H1 (cell line): ENCODE data around the gene MYH11. TPM values are rescaled to one million over a fixed set of nuclear protein-coding genes. Genes with fewer than 3 reads are reported as not detected.

Source experiments
- CTCF ChIA-PET: fragments of 300-600 bp; sonication (Branson Sonifier 250); formaldehyde crosslinking; loops from one replicate; lab custom pipeline; 2021; ENCODE audit not compliant: partially characterized antibody; lab: Charles Lee
- POLR2A ChIA-PET: fragments of 300-600 bp; sonication (Branson Sonifier 250); formaldehyde crosslinking; loops from one replicate; lab custom pipeline; 2021; ENCODE audit warnings: inconsistent platforms; ENCODE audit not compliant: partially characterized antibody; lab: Charles Lee
- DNase-seq, 2 experiments: peaks; one replicate each; pipeline versions ENCODE4 v3.0.0 to v3.0.0-alpha.2; 2010 to 2022; ENCODE audit warnings: low spot score in 2 of 2, low read depth in 1 of 2, mixed read lengths in 1 of 2
- FAIRE-seq: peaks from 2 replicates; lab custom pipeline; 2011; peaks lifted over from hg19 to GRCh38; lab: Jason Lieb, UNC
- H2AFZ ChIP-seq: 2 replicates; pipeline ENCODE4 v1.8.1; 2012; ENCODE audit warnings: low read length, inconsistent platforms
- H2AK5ac ChIP-seq: 2 replicates; pipeline ENCODE4 v1.6.1; 2013; ENCODE audit warnings: low read depth, low read length
- H2BK120ac ChIP-seq: replicated peaks from 2 replicates; pipeline ENCODE3; 2013; ENCODE audit warnings: low read depth, low read length, inconsistent platforms
- H2BK12ac ChIP-seq: 2 replicates; pipeline ENCODE4 v1.6.1; 2013; ENCODE audit warnings: low read depth, low read length
- H2BK15ac ChIP-seq: 2 replicates; pipeline ENCODE4 v1.6.1; 2013; ENCODE audit warnings: low read length
- H2BK20ac ChIP-seq: 2 replicates; pipeline ENCODE4 v1.6.1; 2013; ENCODE audit warnings: low read length
- H2BK5ac ChIP-seq: 2 replicates; pipeline ENCODE4 v1.6.1; 2013; ENCODE audit warnings: low read depth, low read length
- H3K14ac ChIP-seq: 2 replicates; pipeline ENCODE4 v1.6.1; 2013; ENCODE audit warnings: inconsistent platforms; ENCODE audit not compliant: insufficient read length
- H3K18ac ChIP-seq: 2 replicates; pipeline ENCODE4 v1.6.1; 2013; ENCODE audit warnings: low read length; ENCODE audit errors: extremely low read depth
- H3K23ac ChIP-seq: 2 replicates; pipeline ENCODE4 v1.6.1; 2013; ENCODE audit warnings: inconsistent platforms; ENCODE audit not compliant: insufficient read length
- H3K23me2 ChIP-seq: 2 replicates; pipeline ENCODE4 v1.6.1; 2013; ENCODE audit warnings: low read depth, low read length
- H3K27ac ChIP-seq: 2 replicates; pipeline ENCODE4 v1.6.1; 2011; ENCODE audit warnings: low read depth, low read length, inconsistent platforms
- H3K27me3 ChIP-seq, 4 experiments: replicated peaks in 1 of 4; 1 replicate in 1 of 4; 2 replicates in 3 of 4; pipeline versions ENCODE4 v1.6.1 to v1.8.1; 2011 to 2013; ENCODE audit warnings: low read length in 3 of 4, mild to moderate bottlenecking in 3 of 4, inconsistent platforms in 2 of 4, mixed read lengths in 2 of 4, moderate library complexity in 1 of 4; ENCODE audit not compliant: control insufficient read depth in 3 of 4, insufficient read depth in 3 of 4; ENCODE audit errors: extremely low read depth in 1 of 4
- H3K36me3 ChIP-seq, 4 experiments: 2 replicates each; pipeline versions ENCODE4 v1.6.1 to v1.8.1; 2011 to 2013; ENCODE audit warnings: mild to moderate bottlenecking in 4 of 4, low read length in 3 of 4, moderate library complexity in 2 of 4, control low read depth in 1 of 4, inconsistent platforms in 1 of 4; ENCODE audit not compliant: insufficient read depth in 4 of 4, control insufficient read depth in 2 of 4
- H3K4ac ChIP-seq: replicated peaks from 2 replicates; pipeline ENCODE3; 2013; ENCODE audit warnings: low read length, low read depth, mixed read lengths, inconsistent platforms; ENCODE audit not compliant: insufficient read length
- H3K4me1 ChIP-seq, 4 experiments: replicated peaks in 1 of 4; 1 replicate in 1 of 4; 2 replicates in 3 of 4; pipeline versions ENCODE4 v1.6.1 to v1.8.1; 2011 to 2013; ENCODE audit warnings: low read length in 3 of 4, inconsistent platforms in 2 of 4, mixed read lengths in 1 of 4; ENCODE audit not compliant: insufficient read depth in 4 of 4, control insufficient read depth in 3 of 4
- H3K4me2 ChIP-seq, 2 experiments: 2 replicates each; pipeline versions ENCODE4 v1.6.1 to v1.8.1; 2011 to 2013; ENCODE audit warnings: low read depth in 2 of 2, low read length in 2 of 2, control low read depth in 1 of 2, inconsistent platforms in 1 of 2, mild to moderate bottlenecking in 1 of 2; ENCODE audit not compliant: insufficient read depth in 1 of 2
- H3K4me3 ChIP-seq, 4 experiments: fragments of 200-600, 300-600 bp in 1 of 4; sonication (generic), shearing (Covaris generic), sonication (Bioruptor Twin) in 1 of 4; 2 replicates each; pipeline versions ENCODE4 v1.5.1 to v1.8.1; 2011 to 2016; ENCODE audit warnings: low read length in 4 of 4, low read depth in 3 of 4, control low read depth in 2 of 4, inconsistent platforms in 2 of 4, mild to moderate bottlenecking in 2 of 4, mixed read lengths in 1 of 4, moderate library complexity in 1 of 4; ENCODE audit not compliant: insufficient read depth in 2 of 4; ENCODE audit errors: extremely low read depth in 1 of 4
- H3K56ac ChIP-seq: replicated peaks from 2 replicates; pipeline ENCODE3; 2013; ENCODE audit warnings: low read depth, mild to moderate bottlenecking, mixed read lengths, low read length, inconsistent platforms; ENCODE audit not compliant: insufficient read length
- H3K79me1 ChIP-seq: 2 replicates; pipeline ENCODE4 v1.6.1; 2013; ENCODE audit warnings: low read depth, low read length, control low read depth
- H3K79me2 ChIP-seq, 2 experiments: 2 replicates each; pipeline versions ENCODE4 v1.6.1 to v1.8.1; 2012 to 2013; ENCODE audit warnings: low read length in 2 of 2, mild to moderate bottlenecking in 2 of 2, inconsistent platforms in 1 of 2; ENCODE audit not compliant: insufficient read depth in 2 of 2, control insufficient read depth in 1 of 2
- H3K9ac ChIP-seq, 4 experiments: replicated peaks in 1 of 4; 1 replicate in 1 of 4; 2 replicates in 3 of 4; pipeline versions ENCODE4 v1.6.1 to v1.8.1; 2011 to 2013; ENCODE audit warnings: low read depth in 3 of 4, low read length in 3 of 4, control low read depth in 2 of 4, mild to moderate bottlenecking in 2 of 4, moderate library complexity in 2 of 4, inconsistent platforms in 1 of 4; ENCODE audit errors: extremely low read depth in 1 of 4
- H3K9me3 ChIP-seq, 2 experiments: 2 replicates each; pipeline versions ENCODE4 v1.6.1 to v1.8.1; 2012 to 2013; ENCODE audit warnings: mild to moderate bottlenecking in 2 of 2, moderate library complexity in 2 of 2, control low read depth in 1 of 2, inconsistent platforms in 1 of 2, low read depth in 1 of 2, low read length in 1 of 2, mixed read lengths in 1 of 2; ENCODE audit not compliant: insufficient read depth in 2 of 2
- H4K20me1 ChIP-seq, 2 experiments: replicated peaks in 1 of 2; 2 replicates each; pipeline versions ENCODE3 to v1.8.1; 2011 to 2013; ENCODE audit warnings: inconsistent platforms in 2 of 2, low read length in 2 of 2, mild to moderate bottlenecking in 1 of 2; ENCODE audit not compliant: insufficient read depth in 2 of 2, control insufficient read depth in 1 of 2
- H4K5ac ChIP-seq: 2 replicates; pipeline ENCODE4 v1.6.1; 2013; ENCODE audit warnings: low read length, low read depth, mixed read lengths, inconsistent platforms; ENCODE audit not compliant: insufficient read length
- H4K8ac ChIP-seq: 2 replicates; pipeline ENCODE4 v1.8.0; 2013; ENCODE audit warnings: mild to moderate bottlenecking, moderate library complexity, low read length, inconsistent platforms; ENCODE audit not compliant: insufficient read depth; ENCODE audit errors: extremely low read depth
- H4K91ac ChIP-seq: replicated peaks from 2 replicates; pipeline ENCODE3; 2013; ENCODE audit warnings: low read length, mixed read lengths, inconsistent platforms; ENCODE audit not compliant: insufficient read length
- CREB1 ChIP-seq: IDR thresholded peaks from 2 replicates; pipeline ENCODE4 v1.6.1; 2012; ENCODE audit warnings: inconsistent platforms
- EP300 ChIP-seq, 2 experiments: IDR thresholded peaks; 1 replicate in 1 of 2; 2 replicates in 1 of 2; pipeline ENCODE4 v1.6.1; 2011 to 2012; ENCODE audit warnings: low read depth in 2 of 2, low read length in 2 of 2, mild to moderate bottlenecking in 2 of 2, borderline replicate concordance in 1 of 2, inconsistent platforms in 1 of 2, moderate library complexity in 1 of 2
- POU5F1 ChIP-seq: IDR thresholded peaks from 2 replicates; pipeline ENCODE4 v1.6.1; 2011; ENCODE audit warnings: low read depth, mild to moderate bottlenecking, low read length, moderate library complexity
- RAD21 ChIP-seq, 2 experiments: IDR thresholded peaks in 1 of 2; conservative IDR thresholded peaks in 1 of 2; 2 replicates each; pipeline ENCODE4 v1.6.1; 2011; ENCODE audit warnings: low read depth in 2 of 2, low read length in 2 of 2, improper control_type of control experiment in 1 of 2, inconsistent platforms in 1 of 2, mild to moderate bottlenecking in 1 of 2, moderate library complexity in 1 of 2
- SIX5 ChIP-seq: IDR thresholded peaks from 2 replicates; pipeline ENCODE4 v1.6.1; 2011; ENCODE audit warnings: mild to moderate bottlenecking, low read depth, low read length
- SRF ChIP-seq: IDR thresholded peaks from 2 replicates; pipeline ENCODE4 v1.6.1; 2011; ENCODE audit warnings: mild to moderate bottlenecking, low read depth, low read length, moderate library complexity
- TAF1 ChIP-seq: IDR thresholded peaks from 2 replicates; pipeline ENCODE4 v1.6.1; 2011; ENCODE audit warnings: mild to moderate bottlenecking, low read depth, low read length
- TBP ChIP-seq: IDR thresholded peaks from 2 replicates; pipeline ENCODE4 v1.6.1; 2011; ENCODE audit warnings: low read depth, low read length, improper control_type of control experiment
- TCF12 ChIP-seq: IDR thresholded peaks from 2 replicates; pipeline ENCODE4 v1.6.1; 2011; ENCODE audit warnings: low read depth, mild to moderate bottlenecking, low read length
- YY1 ChIP-seq: IDR thresholded peaks from 2 replicates; pipeline ENCODE4 v1.6.1; 2011; ENCODE audit warnings: low read depth, mild to moderate bottlenecking, low read length
- WGBS, 2 experiments: shearing (Covaris generic) in 1 of 2; methylation state at CpG; one replicate each; pipeline versions ENCODE4 v1.1.6 to v1.1.7; 2013 to 2015; ENCODE audit warnings: low lambda C conversion rate in 2 of 2, mixed read lengths in 2 of 2, inconsistent platforms in 1 of 2, low coverage in 1 of 2, missing lambda C conversion rate in 1 of 2; ENCODE audit not compliant: insufficient replicate concordance in 2 of 2, insufficient coverage in 1 of 2, insufficient read length in 1 of 2; ENCODE audit errors: extremely low coverage in 1 of 2, missing lambda C conversion rate in 1 of 2; 5-methylcytosine and 5-hydroxymethylcytosine counted together
- polyA plus RNA-seq, 7 experiments: library from polyadenylated mRNA; depleted of rRNA in 3 of 7; stranded (reverse) in 5 of 7; unstranded in 2 of 7; fragments of >200 nt in 5 of 7; fragments of 200-250 nt in 2 of 7; gene quantifications; 1 replicate in 5 of 7; 2 replicates in 1 of 7; 4 replicates in 1 of 7; pipeline versions ENCODE4 v1.2.1 to v1.2.3, GENCODE V29; 2011 to 2013; ENCODE audit warnings: missing spikeins in 2 of 7, mixed read lengths in 2 of 7
- total RNA-seq: library from RNA; stranded (reverse); fragmentation: NEBNext Ultra II Directional; extraction: Animal tissue kit (Norgen Biotek cat#: 25700); gene quantifications from 2 replicates; pipeline ENCODE4 v1.2.1, GENCODE V29; 2021
- TF ChIP-seq, protein P1 (sequence below): IDR thresholded peaks from 2 replicates; pipeline ENCODE4 v1.6.1; 2011; ENCODE audit warnings: low read depth, mild to moderate bottlenecking, low read length; ENCODE audit not compliant: insufficient read depth
- TF ChIP-seq, protein P2 (sequence below): IDR thresholded peaks from 2 replicates; pipeline ENCODE4 v1.6.1; 2012; ENCODE audit warnings: inconsistent platforms
- TF ChIP-seq, protein P3 (sequence below): IDR thresholded peaks from 2 replicates; pipeline ENCODE4 v1.6.1; 2011; ENCODE audit warnings: low read length, improper control_type of control experiment

Gene MYH11
- total and polyA plus RNA-seq, 2 of the 8 experiments (the other 6 are each of a cell fraction or from before 2014, with no cell fraction given) = 0.11 to 0.78 TPM

DNA sequence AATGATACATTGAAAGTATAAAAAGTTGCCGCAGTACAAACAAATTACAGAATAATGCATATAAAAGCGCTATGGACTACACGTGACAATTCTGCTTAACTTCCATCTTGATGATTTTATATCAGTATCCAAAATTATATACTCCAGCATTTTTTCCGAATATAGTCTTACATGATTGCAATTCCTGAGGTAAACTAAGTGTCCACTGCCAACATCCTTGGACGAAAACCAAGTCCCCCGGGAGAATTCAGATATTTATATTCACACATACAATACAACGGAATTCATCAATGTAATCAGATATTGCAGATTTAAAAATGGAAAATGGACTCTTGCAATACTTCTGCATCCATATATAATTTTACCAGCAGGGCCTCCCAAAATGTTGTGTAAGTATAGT is 8.9 kb upstream of the MYH11 start:
- no peak for FAIRE-seq
- H3K9me3 ChIP-seq = no peaks in the 10 kb centered on the region
- no peak overlapping the region for H2AFZ ChIP-seq
- no peaks in the 10 kb centered on the region for H3K79me2 ChIP-seq
- H3K4me2 ChIP-seq = no peak overlapping the region
- H3K27ac ChIP-seq = no peak overlapping the region
- H3K4me3 ChIP-seq = no peak overlapping the region
- no peak overlapping the region for H3K23ac ChIP-seq
- H3K56ac ChIP-seq = no peak overlapping the region
- no peak overlapping the region for H2BK12ac ChIP-seq
- no peaks in the 10 kb centered on the region for H3K79me1 ChIP-seq
- no peak overlapping the region for H4K5ac ChIP-seq
- H2BK20ac ChIP-seq = no peak overlapping the region
- H3K36me3 ChIP-seq = peaks cover 0 to 29% (median 7%) of the 10 kb centered on the region in 4 experiments; a peak in 5 of 8 replicates
- H4K20me1 ChIP-seq = no peaks in the 10 kb centered on the region
- H2BK15ac ChIP-seq = no peak overlapping the region
- 95% methylated on average over 7 of the region's 7 CpGs; no CpG with 5 or more reads in 1 of the 2 experiments for WGBS, 2 experiments
- H3K14ac ChIP-seq = no peak overlapping the region
- H2AK5ac ChIP-seq = no peak overlapping the region
- H2BK120ac ChIP-seq = no peak overlapping the region
- H3K27me3 ChIP-seq = no peaks in the 10 kb centered on the region
- POLR2A ChIA-PET = interaction anchor here (0.9 to 1.1 kb wide), 2 partner anchors 8 to 9 kb away, joined by 3 read pairs; partner anchors contain the start of gene MYH11
- no peak overlapping the region for H3K4ac ChIP-seq
- no peak overlapping the region for H3K18ac ChIP-seq
- no peaks in the 10 kb centered on the region for H3K4me1 ChIP-seq
- no peak overlapping the region for H3K9ac ChIP-seq
- no peak overlapping the region for H4K91ac ChIP-seq
- no peaks in the 10 kb centered on the region for H3K23me2 ChIP-seq
- CTCF ChIA-PET = interaction anchor here (4.5 kb wide), 1 partner anchor 8 kb away, joined by 23 read pairs; no protein-coding TSS in a partner anchor
- no peak overlapping the region for H4K8ac ChIP-seq
- H2BK5ac ChIP-seq = no peak overlapping the region
- no peak for DNase-seq
- TF ChIP-seq CREB1 (no peak), SIX5 (no peak), YY1 (no peak), TAF1 (no peak), TCF12 (no peak), POU5F1 (no peak), EP300 (IDR thresholded peaks at IDR 0.05; ENCODE audit: borderline replicate concordance in 1 of 2, low read depth in 2 of 2, low read length in 2 of 2) (no peak), TBP (no peak), SRF (no peak), RAD21 (IDR thresholded peaks at IDR 0.05 in 1 of 2, conservative IDR thresholded peaks at IDR 0.05 in 1 of 2; ENCODE audit: low read depth in 2 of 2, low read length in 2 of 2) (no peak)
- TF ChIP-seq, protein P1, sequence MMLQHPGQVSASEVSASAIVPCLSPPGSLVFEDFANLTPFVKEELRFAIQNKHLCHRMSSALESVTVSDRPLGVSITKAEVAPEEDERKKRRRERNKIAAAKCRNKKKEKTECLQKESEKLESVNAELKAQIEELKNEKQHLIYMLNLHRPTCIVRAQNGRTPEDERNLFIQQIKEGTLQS = no peak
- TF ChIP-seq, protein P2, sequence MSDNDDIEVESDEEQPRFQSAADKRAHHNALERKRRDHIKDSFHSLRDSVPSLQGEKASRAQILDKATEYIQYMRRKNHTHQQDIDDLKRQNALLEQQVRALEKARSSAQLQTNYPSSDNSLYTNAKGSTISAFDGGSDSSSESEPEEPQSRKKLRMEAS = no peak
- TF ChIP-seq, protein P3, sequence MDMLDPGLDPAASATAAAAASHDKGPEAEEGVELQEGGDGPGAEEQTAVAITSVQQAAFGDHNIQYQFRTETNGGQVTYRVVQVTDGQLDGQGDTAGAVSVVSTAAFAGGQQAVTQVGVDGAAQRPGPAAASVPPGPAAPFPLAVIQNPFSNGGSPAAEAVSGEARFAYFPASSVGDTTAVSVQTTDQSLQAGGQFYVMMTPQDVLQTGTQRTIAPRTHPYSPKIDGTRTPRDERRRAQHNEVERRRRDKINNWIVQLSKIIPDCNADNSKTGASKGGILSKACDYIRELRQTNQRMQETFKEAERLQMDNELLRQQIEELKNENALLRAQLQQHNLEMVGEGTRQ = no peak
